BLaER1 (cell line): ENCODE measurements around the gene ZNF440.
"Not testable (repeated sequence)": the region's sequence is repeated elsewhere in the genome, so short reads cannot be mapped to it uniquely, and the experiment has no call there.

Source experiments
- H3K27ac ChIP-seq: shearing (Covaris generic); formaldehyde crosslinking; 2 replicates; pipeline ENCODE4 v1.8.1; 2022
- H3K27me3 ChIP-seq: shearing (Covaris generic); formaldehyde crosslinking; 2 replicates; pipeline ENCODE4 v1.8.1; 2022
- H3K36me3 ChIP-seq: shearing (Covaris generic); formaldehyde crosslinking; 2 replicates; pipeline ENCODE4 v1.8.1; 2022
- H3K4me1 ChIP-seq: shearing (Covaris generic); formaldehyde crosslinking; 2 replicates; pipeline ENCODE4 v1.8.1; 2022
- H3K4me2 ChIP-seq: shearing (Covaris generic); formaldehyde crosslinking; 2 replicates; pipeline ENCODE4 v1.8.1; 2022
- H3K4me3 ChIP-seq: shearing (Covaris generic); formaldehyde crosslinking; 2 replicates; pipeline ENCODE4 v1.8.1; 2022
- H3K9ac ChIP-seq: shearing (Covaris generic); formaldehyde crosslinking; 2 replicates; pipeline ENCODE4 v1.8.1; 2022
- H3K9me3 ChIP-seq: shearing (Covaris generic); formaldehyde crosslinking; 2 replicates; pipeline ENCODE4 v1.8.1; 2022
- H4K20me1 ChIP-seq: shearing (Covaris generic); formaldehyde crosslinking; 2 replicates; pipeline ENCODE4 v1.8.1; 2022
- Cebpa-rat ChIP-seq: shearing (Covaris generic); IDR thresholded peaks from 2 replicates; pipeline ENCODE4 v1.8.1; 2022

ZNF440 gene

DNA sequence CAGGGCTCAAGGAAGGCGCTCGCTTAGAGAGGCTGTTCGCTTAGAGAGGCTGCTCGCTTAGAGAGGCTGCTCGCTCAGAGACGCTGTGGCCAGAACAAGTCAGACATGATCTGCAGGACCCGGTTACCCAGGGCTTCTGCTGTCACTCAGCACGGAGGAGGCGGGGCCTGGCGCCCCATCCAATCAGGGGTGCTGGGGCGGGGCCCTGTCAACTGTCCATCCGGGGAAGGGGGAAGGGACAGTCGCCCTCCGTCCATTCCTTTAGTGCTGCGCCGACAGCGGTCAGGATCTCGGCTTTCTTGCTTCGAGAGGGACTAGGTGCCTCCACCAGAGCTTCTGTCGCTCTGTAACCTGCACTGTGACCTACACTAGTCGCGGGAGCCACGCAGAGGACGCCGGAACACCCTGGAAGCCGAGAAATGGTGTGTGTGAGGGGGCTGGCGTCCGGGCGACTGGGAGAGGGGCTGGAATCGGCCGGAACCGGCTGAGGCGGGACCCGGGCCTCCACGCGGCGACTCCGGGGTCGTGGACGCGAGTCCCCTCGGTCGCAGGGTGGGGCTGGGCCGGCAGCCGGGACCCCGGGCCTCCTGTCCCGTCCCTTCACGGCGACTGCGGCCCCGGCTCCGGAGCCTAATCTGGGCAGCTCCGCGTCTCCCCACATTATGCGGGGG lies at the start of gene ZNF440:
Gene ZNF440, plus strand, starts transcription at position 245 of the 671 bp plus-strand sequence. Its CDS starts 175 bp downstream, at position 420.
- H3K4me3 ChIP-seq: peak within 1 kb of the TSS; percentile 85
- H3K9me3 ChIP-seq: peaks cover 47% of the 10 kb centered on the region
- H3K36me3 ChIP-seq: peaks cover 58% of the 10 kb centered on the region
- TF ChIP-seq Cebpa-rat: no peak
- H3K4me1 ChIP-seq: peaks cover 21% of the 10 kb centered on the region
- peak within 1 kb of the TSS; percentile 84 for H3K27ac ChIP-seq
- peak within 1 kb of the TSS; percentile 88 for H3K4me2 ChIP-seq
- H4K20me1 ChIP-seq: no peaks in the 10 kb centered on the region
- peak within 1 kb of the TSS; percentile 87 for H3K9ac ChIP-seq
- no peaks in the 10 kb centered on the region for H3K27me3 ChIP-seq

DNA sequence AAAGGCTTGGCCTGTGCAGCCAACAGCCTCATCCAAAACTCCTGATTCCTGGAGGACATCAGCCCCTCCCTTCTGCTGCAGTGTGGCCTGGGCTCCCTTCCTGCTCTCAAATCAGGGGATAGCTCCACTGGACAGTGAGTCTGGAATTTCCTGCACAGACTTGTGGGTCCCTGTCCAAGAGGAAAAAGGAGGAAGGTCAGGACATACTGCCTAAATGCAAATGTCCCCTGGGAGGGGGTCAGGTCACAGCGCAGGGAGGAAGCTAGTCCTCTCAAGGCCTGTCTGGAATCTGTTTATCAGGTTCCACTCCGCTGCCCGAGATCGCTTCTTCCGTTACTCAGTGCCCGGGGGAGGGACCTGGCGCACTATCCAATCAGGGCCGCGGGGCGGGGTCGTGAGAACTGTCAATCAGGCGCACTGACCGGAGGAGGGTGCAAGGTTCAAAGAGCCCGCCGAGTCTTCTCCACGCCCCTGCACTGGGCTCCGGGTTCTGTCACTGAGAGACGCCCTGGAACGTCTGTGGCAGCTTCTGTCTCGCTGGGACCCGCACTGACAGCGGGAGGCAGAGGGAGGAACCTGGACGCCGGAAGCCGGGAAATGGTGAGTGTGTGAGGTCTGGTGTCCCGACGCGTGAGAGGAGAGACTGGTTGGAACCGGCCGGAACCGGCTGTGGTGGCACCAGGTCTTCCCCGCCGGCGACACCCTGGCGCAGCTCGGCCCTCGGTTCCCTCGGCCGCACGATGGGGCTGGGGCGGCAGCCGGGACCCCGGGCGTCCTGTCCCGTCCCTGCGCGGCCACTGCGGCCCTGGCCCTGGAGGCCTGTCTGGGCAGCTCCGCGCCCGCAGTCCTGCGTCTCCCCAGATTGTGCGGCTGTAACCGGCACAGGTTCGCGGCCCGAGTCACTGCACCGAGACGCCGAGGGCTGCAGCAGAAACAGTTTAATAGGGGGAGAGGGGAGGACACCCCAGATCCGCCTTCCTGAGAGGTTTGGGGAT lies 47.2 kb upstream of the ZNF440 start, which contains the start of gene ZNF441:
Gene ZNF441, plus strand, starts transcription at position 404 of the 995 bp plus-strand sequence. Its CDS starts 194 bp downstream, at position 598.
- TF ChIP-seq Cebpa-rat: no peak
- H3K9ac ChIP-seq: peak within 1 kb of the TSS; percentile 90
- H3K4me3 ChIP-seq: peak within 1 kb of the TSS; percentile 93
- H3K27me3 ChIP-seq: no peaks in the 10 kb centered on the region
- peaks cover 22% of the 10 kb centered on the region for H3K4me1 ChIP-seq
- H3K27ac ChIP-seq: peak within 1 kb of the TSS; percentile 83
- H3K9me3 ChIP-seq: peaks cover 36% of the 10 kb centered on the region
- peak within 1 kb of the TSS; percentile 95 for H3K4me2 ChIP-seq
- H4K20me1 ChIP-seq: no peaks in the 10 kb centered on the region
- peaks cover 9% of the 10 kb centered on the region for H3K36me3 ChIP-seq

DNA sequence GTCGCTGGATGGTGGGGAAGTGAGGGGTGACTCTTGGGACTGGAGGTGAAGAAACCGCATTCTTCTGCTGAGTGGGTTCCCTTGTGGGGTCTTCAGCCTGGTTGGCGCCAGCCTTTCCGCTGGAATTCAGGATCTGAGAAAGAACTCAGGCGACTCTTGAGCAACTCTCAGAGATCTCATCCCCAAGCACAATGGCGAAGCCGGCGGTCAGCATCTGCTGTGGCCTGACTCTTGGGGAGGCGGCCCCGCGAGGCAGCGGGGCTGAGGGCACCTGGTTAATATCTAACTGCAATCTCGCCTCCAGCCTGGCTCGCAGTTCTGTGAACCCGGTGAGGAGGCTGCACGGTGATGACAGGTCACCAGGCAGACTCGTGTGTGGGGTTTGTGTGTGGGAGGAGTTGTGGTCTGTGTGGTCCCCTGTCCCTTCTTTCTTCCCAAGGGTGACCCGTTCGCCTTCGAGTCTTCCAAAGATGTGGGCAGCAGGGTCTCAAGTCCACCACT lies 46.4 kb upstream of the ZNF440 start:
- Histone ChIP-seq H3K4me2 (peak overlapping the region; percentile 95), H3K27me3 (no peaks in the 10 kb centered on the region), H4K20me1 (no peaks in the 10 kb centered on the region), H3K4me3 (peak overlapping the region; percentile 93), H3K9me3 (peaks cover 44% of the 10 kb centered on the region), H3K27ac (peak overlapping the region; percentile 83), H3K4me1 (peaks cover 22% of the 10 kb centered on the region), H3K36me3 (peaks cover 9% of the 10 kb centered on the region), H3K9ac (peak overlapping the region; percentile 90)
- no peak for TF ChIP-seq Cebpa-rat

DNA sequence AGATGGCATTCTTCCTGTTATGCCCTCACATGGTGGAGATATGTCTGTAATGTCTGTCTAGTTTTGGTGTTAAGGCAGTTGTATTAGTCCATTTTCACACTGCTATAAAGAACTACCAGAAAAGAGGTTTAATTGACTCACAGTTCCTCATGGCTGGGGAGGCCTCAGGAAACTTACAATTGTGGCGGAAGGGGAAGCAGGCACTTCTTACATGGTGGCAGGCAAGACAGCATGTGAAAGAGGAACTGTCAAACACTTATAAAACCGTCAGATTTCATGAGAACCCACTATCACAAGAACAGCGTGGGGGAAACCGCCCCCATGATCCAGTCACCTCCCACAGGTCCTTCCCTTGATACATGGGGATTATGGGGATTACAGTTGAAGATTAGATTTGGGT lies 44.1 kb upstream of the ZNF440 start:
- H4K20me1 ChIP-seq: no peaks in the 10 kb centered on the region
- H3K4me3 ChIP-seq: no peak overlapping the region
- H3K4me1 ChIP-seq: peaks cover 22% of the 10 kb centered on the region
- peaks cover 45% of the 10 kb centered on the region for H3K9me3 ChIP-seq
- TF ChIP-seq Cebpa-rat: no peak
- H3K27ac ChIP-seq: no peak overlapping the region
- peaks cover 9% of the 10 kb centered on the region for H3K36me3 ChIP-seq
- H3K27me3 ChIP-seq: no peaks in the 10 kb centered on the region
- no peak overlapping the region for H3K9ac ChIP-seq
- H3K4me2 ChIP-seq: no peak overlapping the region

DNA sequence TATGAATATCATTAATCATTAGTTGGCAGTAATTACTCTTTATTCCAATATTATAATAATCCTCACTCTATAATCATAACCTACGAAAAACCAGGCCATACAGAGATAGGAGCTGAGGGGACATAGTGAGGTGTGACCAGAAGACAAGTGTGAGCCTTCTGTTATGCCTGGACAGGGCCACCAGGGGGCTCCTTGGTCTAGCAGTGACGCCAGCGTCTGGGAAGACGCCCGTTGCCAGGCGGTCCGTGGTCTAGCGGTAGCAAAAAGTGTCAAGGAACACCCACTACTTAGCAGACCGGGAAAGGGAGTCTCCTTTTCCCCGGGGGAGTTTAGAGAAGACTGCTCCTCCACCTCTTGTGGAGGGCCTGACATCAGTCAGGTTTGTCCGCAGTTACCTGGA lies 42.6 kb upstream of the ZNF440 start:
- not testable (repeated sequence) for H3K27ac ChIP-seq

DNA sequence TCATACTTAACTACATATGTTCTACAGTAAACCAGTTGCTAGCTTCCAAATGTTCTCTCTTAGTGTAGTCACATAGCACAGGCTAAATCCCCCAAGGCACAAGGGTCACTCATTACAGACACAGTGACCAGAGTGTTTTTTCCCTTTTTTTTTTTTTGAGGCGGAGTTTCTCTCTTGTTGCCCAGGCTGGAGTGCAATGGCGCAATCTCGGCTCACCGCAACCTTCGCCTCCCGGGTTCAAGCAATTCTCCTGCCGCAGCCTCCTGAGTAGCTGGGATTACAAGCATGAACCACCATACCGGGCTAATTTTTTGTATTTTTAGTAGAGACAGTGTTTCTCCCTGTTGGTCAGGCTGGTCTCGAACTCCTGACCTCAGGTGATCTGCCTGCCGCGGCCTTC lies 37.4 kb upstream of the ZNF440 start:
- not testable (repeated sequence) for H4K20me1 ChIP-seq, H3K4me2 ChIP-seq, H3K4me3 ChIP-seq, H3K9ac ChIP-seq, H3K27ac ChIP-seq, H3K4me1 ChIP-seq, H3K27me3 ChIP-seq
- H3K36me3 ChIP-seq: peaks cover 52% of the 10 kb centered on the region
- peaks cover 77% of the 10 kb centered on the region for H3K9me3 ChIP-seq

More for the DNA sequence above, 42.6 kb upstream of the ZNF440 start:
- not testable (repeated sequence) for H3K36me3 ChIP-seq, H3K9ac ChIP-seq, H3K4me3 ChIP-seq, H3K27me3 ChIP-seq, H3K4me2 ChIP-seq, H4K20me1 ChIP-seq
- H3K9me3 ChIP-seq: peaks cover 58% of the 10 kb centered on the region
- H3K4me1 ChIP-seq: peaks cover 18% of the 10 kb centered on the region

DNA sequence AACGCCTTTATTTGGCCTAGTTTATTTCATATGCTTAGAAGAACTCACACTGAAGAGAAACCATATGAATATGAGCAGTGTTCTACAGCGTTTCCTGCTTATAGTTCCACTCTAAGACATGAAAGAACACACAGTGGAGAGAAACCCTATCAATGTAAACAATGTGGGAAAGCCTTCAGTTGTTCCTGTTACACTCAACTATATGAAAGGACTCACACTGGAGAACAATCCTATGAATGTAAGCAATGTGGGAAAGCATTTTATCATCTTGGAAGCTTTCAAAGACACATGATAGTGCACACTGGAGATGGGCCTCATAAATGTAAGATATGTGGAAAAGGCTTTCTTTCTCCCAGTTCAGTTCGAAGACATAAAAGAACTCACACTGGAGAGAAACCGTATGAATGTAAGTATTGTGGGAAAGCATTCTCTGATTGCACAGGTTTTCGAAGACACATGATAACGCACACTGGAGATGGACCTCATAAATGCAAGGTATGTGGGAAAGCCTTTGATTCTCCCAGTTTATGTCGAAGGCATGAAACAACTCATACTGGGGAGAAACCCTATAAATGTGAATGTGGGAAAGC lies 33.5 kb upstream of the ZNF440 start:
- no peak for TF ChIP-seq Cebpa-rat
- Histone ChIP-seq H3K4me2 (no peak overlapping the region), H3K9ac (no peak overlapping the region), H3K4me3 (peak overlapping the region; percentile 7; the same call in 1 of the 2 replicates), H3K9me3 (peaks cover 95% of the 10 kb centered on the region), H4K20me1 (no peaks in the 10 kb centered on the region), H3K36me3 (peaks cover 80% of the 10 kb centered on the region), H3K4me1 (no peaks in the 10 kb centered on the region), H3K27me3 (no peaks in the 10 kb centered on the region), H3K27ac (no peak overlapping the region)

DNA sequence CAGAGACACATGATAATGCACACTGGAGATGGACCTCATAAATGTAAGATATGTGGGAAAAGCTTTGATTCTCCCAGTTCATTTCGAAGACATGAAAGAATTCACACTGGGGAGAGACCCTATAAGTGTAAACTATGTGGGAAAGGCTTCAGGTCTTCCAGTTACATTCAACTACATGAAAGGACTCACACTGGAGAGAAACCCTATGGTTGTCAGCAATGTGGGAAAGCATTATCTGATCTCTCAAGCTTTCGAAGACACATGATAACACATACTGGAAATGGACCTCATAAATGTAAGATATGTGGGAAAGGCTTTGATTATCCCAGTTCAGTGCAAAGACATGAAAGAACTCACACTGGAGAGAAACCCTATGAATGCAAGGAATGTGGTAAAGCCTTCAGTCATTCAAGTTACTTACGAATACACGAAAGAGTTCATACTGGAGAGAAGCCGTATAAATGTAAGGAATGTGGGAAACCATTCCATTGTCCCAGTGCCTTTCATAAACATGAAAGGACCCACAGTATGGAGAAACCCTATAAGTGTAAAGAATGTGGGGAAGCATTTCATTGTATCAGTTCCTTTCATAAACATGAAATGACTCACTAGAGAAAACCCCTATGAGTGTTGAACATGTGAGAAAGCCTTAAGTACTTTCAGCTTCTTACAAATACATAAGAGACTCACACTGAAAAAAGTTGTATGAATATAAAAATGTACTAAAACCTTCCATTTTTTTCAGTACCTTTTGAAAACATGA lies 32.6 kb upstream of the ZNF440 start:
- no peak for TF ChIP-seq Cebpa-rat
- peaks cover 90% of the 10 kb centered on the region for H3K9me3 ChIP-seq
- peak overlapping the region; percentile 7 for H3K4me3 ChIP-seq
- peaks cover 80% of the 10 kb centered on the region for H3K36me3 ChIP-seq
- no peaks in the 10 kb centered on the region for H3K27me3 ChIP-seq
- H3K4me1 ChIP-seq: no peaks in the 10 kb centered on the region
- no peak overlapping the region for H3K4me2 ChIP-seq
- H4K20me1 ChIP-seq: no peaks in the 10 kb centered on the region
- H3K27ac ChIP-seq: no peak overlapping the region
- H3K9ac ChIP-seq: no peak overlapping the region

DNA sequence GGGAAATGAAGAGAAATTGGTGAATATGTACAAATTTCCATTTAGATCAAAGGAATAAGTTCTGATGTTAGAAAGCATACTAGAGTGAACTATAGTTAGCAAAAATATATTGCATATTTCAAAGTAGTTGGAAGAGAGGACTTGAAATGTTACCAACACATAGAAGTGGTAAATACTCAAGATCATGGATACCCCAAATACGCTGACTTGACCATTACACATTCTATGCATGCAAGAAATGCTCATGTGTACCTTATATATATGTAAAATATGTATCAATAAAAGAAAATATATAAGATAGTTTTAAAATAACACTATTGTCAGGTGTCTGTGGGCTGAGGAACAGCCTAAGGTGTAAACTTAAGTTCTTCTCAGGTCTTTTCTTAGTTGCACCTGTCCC lies 30.3 kb upstream of the ZNF440 start:
- Histone ChIP-seq H3K27ac (no peak overlapping the region), H3K36me3 (peaks cover 57% of the 10 kb centered on the region), H4K20me1 (no peaks in the 10 kb centered on the region), H3K4me3 (no peak overlapping the region), H3K4me2 (no peak overlapping the region), H3K9ac (no peak overlapping the region), H3K27me3 (no peaks in the 10 kb centered on the region), H3K9me3 (peaks cover 75% of the 10 kb centered on the region), H3K4me1 (no peaks in the 10 kb centered on the region)
- no peak for TF ChIP-seq Cebpa-rat
